GM04504 (cell line): Measurements from ENCODE around the gene SLC40A1.

Source experiments
- DNase-seq: peaks from one replicate; pipeline ENCODE4 v3.0.0-alpha.2; 2012; ENCODE audit warnings: low read depth

SLC40A1 gene

DNA sequence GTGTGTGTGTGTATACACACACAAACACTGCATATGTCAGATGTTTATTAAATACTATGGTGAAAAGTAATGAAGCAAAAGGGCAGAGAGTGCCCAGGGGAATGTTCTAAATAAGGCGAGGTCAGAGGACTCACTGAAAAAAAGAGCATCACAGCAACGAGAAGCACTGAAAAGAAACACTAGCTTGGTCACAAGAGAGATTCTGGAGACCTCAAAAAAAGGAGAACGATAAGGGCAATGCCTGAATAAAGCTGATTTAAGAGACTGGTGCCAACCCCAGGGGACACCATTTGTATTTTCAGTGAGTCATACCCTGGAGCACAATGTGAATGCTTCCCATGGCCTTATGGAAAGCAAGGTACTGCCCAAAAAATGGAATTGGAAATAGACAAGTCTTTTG lies 14.5 kb downstream of the SLC40A1 start:
- no peak for DNase-seq

- no peak for DNase-seq
Observed at GRCh38 chr2:189561371-189562038, 19.1 kb downstream of the SLC40A1 start.

- DNase-seq: no peak
Observed at GRCh38 chr2:189560273-189560586, 20.4 kb downstream of the SLC40A1 start.

DNA sequence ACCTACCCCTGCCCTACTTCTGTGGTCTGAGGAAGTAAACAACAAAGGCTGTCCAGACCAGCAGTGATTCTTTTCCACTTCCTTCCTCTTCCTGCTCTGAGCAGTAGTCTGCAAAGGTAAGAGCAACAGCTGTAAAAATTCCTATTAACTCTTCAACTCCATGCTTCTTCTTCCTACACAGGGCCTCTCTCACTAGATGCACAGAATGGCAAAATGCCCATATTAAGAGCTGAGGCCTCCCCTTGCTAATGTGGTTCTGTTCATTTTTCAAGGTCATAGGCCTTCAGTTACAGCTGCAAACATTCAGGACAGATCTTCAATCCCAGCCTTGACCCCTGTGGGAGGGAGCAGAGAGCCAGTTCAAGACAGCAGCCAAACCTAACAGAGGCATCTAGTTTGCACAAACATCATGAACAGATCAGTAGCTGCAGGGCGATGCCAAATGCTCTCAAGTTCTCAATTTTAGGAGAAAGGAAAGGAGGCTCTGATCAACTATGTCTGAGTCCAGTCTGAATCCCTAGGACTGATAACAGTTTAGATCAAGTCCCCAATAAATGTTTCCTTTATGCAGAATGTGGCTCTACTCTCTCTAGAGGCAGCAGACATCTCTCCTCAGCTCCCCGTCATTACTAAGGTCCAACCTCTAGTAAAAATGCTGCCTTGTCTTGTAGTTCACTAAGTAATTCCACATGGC lies 20.9 kb downstream of the SLC40A1 start:
- no peak for DNase-seq

DNA sequence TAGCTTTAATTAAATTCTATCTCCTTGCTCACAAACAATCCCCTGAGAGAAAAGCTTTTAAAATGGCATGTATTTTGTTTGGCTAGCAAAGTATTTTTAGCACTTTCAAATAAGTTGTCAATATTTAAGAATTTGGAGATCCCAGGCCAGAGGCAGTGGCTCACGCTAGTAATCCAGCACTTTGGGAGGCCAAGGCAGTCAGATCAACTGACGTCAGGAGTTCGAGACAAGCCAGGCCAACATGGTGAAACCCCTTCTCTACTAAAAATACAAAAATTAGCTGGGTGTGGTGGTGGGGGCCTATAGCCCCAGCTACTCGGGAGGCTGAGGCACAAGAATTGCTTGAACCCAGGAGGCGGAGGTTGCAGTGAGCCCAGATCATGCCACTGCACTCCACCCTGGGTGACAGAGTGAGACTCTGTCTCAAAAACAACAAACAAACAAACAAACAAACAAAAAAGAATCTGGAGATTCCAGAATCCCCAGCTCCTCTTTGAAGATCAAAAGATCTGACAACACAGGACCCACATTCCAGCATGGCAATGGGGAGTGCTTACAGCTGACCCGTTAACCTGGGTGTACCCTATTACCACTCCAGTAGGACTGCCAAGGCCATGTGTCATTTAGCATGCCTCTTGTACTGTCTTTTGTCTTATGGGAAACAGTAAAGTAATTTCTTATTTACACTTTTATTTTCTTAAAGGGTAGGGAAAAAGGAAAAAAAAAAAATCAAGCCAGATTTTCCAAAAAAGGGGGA lies 21.9 kb downstream of the SLC40A1 start:
- DNase-seq: no peak

GRCh38 chr2:189557373-189557772 lies 23.2 kb downstream of the SLC40A1 start:
- DNase-seq: no peak

DNA sequence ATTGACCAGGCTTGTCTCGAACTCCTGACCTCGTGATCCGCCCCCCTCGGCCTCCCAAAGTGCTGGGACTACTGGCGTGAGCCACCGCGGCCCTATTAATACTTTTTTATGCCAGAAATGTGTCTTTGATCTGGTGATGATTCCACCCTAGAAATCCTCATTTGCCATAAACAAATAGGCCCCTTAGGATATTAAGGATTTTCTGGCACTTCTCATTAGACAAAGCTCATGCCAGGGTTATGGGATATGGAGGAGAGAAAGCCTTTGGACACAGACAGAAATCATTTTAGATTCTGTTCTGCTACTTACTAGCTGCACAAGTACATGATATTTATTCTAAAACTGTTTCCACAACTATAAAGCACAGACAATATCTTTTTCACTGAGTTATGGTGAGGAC lies 24.1 kb downstream of the SLC40A1 start:
- DNase-seq: no peak

- no peak for DNase-seq
Observed at GRCh38 chr2:189555232-189555631, 25.4 kb downstream of the SLC40A1 start.

GRCh38 chr2:189553504-189554088 lies 27.0 kb downstream of the SLC40A1 start:
- DNase-seq: no peak

DNA sequence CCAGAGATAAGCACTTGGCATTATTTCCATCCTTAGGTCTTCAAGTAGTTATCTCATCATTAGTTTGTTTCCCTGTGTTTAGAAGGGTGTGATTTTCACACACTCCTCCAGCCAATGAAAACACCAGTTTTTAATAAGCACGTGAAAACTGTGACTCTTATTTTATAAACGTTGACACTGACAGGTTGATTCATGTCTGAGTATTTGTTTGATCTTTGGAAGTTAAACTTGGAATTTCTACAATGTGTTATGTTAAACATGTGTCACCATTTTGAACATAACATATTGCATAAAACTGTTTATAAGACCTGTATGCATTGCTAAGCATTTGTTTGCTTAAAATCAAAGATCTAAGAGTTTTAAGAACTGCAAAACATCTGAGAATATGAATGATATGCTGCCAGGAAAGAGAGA lies 27.6 kb downstream of the SLC40A1 start:
- no peak for DNase-seq

GRCh38 chr2:189552334-189552990 lies 28.1 kb downstream of the SLC40A1 start:
- DNase-seq: no peak

DNA sequence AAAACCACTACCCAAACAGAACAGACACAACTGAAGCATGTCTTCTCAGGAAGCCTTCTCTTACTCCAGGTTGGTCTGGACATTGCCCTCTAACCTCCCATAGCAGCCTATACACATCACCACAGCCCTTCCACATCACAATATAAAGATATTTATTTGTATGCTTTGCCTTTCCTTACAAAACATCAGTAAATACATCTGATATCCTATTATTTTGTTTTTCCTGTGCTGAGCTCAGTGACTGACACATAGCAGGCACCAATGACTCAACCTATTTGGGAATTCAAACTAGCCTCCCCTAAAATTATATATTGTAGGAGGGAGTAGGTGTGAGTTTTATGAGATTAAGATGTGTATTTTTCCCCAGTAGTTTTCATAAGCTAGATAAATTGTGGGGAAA lies 28.8 kb downstream of the SLC40A1 start:
- DNase-seq: no peak

DNA sequence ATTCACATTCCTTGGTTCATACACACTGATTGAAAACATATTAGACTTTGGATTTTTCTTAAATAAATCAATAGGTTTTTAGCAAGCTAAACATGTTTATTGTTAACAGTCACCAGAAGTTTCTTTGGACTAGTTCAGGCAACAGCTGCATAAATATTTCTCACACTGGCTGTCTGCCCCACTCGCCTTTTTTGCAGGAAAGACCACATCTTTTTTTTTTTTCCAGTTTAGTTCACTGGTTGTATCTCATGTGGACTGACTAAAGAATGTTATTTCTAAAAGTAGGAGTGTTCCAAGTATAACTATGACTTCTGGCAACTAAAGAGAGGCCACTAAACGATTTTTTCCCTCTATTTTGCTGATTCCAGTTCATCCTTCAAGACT lies 31.1 kb downstream of the SLC40A1 start:
- no peak for DNase-seq

- DNase-seq: no peak
Observed at GRCh38 chr2:189548666-189549448, 31.7 kb downstream of the SLC40A1 start.

DNA sequence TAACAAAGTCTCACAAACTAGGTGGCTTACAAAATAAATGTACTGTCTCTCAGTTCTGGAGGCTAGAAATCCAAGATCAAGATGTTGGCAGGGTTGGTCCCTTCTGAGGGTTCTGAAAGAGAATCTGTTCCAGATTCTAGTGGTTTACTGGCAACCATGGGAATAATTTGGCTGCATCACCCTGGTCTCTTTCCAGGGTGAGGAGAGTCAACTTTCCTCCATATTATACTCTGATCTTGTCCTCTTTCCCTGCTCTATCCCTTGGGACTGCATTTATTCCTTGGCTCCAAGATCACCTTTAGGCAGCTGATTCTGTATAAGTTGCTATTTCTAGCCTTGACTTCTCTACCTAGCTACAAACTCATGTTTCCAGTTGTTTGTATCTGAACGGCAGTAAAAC lies 35.2 kb downstream of the SLC40A1 start:
- DNase-seq: no peak

GRCh38 chr2:189544318-189545042 lies 36.1 kb downstream of the SLC40A1 start:
- no peak for DNase-seq

DNA sequence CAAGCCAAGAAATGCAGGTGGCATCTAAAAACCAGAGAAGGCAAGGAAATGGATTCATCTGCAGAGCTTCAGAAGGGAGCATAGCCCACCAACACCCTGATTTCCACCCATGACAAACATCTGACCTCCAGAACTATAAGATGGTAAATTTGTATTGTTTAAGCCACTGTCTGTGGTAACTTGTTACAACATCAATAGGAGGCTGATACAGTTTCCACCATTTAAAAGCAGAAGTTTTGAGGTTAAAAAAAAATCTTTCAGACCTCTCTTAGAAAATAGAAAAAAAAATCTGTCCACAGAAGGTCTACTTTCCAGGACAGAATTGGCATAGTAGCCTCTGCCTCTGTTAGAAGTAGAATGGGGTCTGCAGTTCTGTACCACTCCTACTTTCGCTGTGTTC lies 37.2 kb downstream of the SLC40A1 start:
- DNase-seq: no peak

- no peak for DNase-seq
Observed at GRCh38 chr2:189542145-189542882, 38.3 kb downstream of the SLC40A1 start.

DNA sequence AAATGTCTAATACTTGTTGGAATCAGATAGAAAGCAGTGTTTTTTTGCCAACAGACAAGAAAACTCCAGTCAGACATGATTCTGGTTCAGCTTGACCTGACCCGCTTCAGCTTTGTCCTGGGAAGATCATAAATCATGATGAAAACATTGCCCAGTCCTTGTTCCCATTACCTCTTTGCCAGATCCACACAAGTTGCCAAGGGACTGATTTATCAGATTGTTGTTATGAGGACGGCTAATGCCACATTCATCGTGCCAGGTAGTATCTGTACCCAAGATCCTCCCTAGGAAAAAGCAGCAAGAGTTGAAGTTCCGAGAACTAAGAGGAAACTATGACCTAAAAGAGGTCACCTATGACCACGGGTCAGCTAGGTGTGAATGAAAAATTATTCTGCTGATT lies 39.0 kb downstream of the SLC40A1 start:
- DNase-seq: no peak

DNA sequence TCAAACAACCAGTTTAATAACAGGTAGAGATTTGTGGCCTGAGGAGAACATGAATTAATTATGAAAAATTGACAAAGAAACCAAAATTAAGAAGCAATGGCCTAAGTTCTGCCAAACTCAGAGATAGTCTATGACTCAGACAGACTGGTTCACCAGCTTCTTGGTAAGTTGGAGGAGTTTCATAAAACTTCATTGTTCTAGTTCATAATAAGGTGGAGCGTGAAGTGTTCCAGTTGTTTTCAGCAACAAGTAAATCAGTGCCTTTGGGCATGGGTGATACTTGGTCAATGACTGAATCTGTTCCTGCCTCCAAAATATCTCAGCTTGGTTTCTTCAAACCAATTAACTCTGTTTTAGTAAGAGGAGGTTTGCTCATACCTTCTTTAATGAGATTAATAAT lies 40.0 kb downstream of the SLC40A1 start:
- no peak for DNase-seq
